GF-D8 (cell line): ENCODE measurements around the gene PDXK.
"Not testable (repeated sequence)": the region's sequence is repeated elsewhere in the genome, so short reads cannot be mapped to it uniquely, and the experiment has no call there.

Experiments
- DNase-seq: peaks from one replicate; lab custom pipeline; 2025; lab: John Stamatoyannopoulos, UW

Gene PDXK

DNA sequence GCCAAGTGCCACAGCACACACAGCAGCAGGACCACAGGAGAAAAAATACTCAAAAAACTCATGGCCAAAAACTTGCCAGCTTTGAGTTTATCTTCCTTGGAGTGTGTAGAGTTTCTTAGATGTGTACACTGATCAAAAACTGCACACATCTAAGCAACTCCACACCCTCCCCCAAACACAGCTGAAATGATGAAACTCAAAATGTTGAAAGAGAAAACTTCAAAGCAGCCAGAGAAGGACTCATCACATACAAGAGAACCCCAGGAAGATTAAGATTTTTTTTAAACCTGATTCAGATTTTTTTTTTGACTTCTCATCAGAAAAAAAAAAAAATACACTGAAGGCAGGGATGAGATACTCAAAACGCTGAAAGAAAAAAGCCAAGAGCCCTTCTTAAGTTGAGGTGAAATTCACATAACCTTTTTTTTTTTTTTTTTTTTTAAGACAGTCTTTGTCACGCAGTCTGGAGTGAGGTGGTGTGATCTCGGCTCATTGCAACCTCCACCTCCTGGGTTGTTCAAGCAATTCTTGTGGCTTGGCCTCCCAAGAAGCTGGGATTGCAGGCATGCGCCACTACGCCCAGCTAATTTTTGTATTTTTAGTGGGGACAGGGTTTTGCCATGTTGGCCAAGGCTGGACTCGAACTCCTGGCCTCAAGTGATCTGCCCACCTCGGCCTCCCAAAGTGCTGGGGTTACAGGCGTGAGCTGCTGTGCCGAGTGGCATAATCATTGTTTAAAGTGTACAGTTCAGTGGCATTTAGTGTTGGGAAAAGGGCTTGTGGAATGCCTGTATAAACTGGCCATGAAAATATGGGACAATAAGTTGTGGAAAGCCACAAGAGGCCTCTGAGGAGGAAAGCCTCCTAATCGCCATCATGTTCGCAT lies 20.9 kb upstream of the PDXK start:
- DNase-seq: no peak

DNA sequence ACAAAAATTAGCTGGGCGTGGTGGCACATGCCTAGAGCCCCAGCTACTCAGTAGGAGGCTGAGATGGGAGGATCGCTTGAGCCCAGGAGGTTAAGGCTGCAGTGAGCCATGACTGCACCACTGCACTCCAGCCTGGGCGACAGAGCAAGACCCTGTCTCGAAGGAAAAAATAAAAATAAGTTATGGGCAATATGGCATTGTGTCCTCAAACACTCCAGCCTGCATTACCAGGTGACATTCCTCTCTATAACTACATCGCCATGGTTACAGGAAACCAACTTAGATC lies 19.5 kb upstream of the PDXK start:
- not testable (repeated sequence) for DNase-seq

DNA sequence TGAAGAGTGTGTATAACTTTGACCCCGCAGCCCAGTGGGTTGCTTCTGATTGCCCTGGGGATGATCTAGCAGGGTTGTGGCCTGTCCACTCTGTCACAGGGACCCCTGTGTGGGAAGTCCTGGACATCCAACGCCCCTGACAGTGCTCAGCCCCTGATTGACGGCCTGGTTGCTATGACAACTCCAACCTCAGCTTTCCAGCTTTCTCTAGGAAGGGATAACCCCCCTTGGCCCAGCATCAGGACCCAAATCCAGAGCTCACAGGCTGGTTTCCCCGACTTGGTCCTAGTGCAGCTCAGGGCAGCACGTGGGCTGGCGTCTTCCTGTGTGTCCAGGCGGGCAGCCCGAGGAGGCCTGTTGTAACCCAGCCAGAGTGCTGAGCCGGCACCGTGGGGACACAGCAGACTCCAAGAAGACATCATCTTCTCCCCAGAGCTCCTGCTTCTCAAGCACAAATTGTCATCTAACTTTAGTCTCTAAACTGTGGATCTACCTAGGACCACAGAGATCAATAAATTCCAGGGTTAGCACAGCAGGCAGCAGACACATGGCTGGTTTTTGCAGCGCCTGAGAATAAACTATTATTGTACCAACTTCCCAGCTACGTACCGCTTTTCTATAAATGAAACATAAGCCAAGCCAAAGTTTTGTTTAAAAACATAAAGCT lies 18.9 kb upstream of the PDXK start:
- DNase-seq: no peak

DNA sequence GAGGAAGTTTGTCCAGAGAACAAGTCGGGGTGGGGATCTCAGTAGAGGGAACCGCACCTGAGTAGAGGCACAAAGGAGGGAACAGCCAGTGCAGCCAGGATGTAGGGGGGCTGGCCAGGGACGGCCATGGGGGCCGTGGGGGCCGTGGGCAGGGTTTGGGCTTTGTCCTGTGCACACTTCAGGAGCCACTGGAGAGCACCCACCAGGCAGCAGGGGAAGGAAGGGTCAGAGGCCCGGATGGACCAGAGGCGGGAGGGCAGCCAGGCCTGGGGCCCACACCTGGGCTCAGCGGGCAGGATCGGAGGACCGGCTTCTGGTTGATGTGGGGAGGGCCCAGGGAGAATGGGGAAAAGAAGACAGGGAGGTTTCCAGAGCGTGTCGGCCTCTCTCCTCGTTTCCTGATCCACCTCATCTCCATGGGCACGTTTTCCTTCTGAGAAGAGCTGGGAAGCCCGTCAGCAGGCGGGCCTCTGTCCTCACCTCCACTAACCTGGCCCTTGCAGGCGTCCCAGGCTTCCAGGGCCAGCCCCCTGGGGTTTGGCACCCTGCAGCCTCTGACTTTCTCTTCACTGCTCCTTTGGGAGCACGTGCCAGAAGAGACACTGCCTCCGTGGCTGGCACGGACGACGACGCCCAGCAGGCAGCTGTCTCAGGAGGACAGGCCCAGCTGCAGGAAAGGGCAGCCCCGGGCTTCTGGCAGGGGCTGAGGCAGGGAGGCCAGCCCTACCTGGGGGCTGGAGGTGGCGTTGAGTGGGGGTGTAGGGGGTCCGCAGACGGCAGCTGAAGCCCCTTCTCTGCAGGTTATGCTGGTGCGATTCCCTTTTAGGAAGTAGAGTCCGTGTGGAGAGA lies 16.8 kb upstream of the PDXK start:
- DNase-seq: no peak

DNA sequence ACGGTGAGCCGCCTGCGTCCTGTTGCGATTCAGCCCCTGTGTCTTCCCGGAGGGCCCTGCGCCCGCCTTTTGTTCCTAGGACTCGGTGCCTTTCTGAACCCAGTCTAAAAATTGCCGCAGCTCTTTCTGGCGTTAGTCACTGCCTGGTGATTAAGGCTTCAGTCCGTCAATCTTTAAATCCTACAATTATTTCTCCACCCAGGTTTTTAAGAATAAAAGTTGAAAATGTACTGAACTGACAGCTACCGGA lies 16.2 kb upstream of the PDXK start:
- no peak for DNase-seq

DNA sequence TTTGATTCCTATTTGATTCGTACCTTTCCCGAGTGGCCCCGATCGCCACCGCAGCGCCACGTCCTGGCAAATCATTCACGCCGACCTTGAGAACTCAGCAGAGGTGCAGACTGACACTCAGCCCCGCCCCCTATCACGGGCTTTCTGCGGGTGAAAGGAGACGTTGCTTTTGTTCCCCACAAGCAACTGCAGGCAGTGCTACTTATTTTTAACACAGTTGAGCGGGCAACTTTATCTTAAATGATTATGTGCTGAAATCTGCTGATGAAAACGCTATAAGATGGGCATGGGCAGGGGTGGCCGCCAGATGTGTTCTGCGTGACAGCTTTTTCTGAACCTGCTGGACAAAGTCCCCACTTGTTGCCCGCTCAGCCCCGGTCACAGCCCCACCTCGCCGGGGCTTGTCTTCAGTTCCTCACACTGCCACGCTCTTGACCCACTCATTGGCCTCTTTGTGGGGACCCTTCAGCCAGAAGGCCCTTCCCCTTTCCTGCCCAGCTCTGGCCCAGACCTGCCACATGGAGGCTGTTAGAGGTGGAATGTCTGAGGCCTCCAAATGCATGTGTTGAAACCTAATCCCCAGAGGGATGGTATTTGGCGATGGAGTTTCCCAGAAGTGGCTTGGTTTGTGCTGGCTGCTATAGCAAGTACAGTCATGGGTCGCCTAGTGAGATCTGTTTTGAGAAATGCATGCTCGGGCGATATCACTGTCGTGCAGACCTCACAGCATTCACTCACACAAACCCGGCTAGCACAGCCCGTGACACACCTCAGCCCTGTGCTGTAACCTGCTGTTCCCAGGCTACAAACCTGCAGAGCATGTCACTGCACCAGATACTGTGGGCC lies 15.7 kb upstream of the PDXK start:
- DNase-seq: no peak

DNA sequence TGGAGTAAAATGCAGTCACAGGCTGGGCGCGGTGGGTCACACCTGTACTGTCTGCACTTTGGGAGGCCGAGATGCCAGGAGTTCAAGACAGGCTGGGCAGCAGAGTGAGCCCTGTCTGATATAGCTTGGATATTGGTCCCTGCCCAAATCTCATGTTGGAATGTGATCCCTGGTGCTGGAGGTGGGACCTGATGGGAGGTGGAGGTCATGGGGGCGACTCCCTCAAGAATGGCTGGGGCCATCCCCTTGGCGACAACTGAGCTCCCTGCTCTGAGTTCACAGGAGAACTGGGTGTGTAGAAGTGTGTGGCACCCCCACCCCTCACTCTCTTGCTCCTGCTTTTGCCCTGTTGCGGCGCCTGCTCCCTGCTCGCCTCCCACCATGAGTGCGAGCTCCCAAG lies 11.5 kb upstream of the PDXK start:
- no peak for DNase-seq

DNA sequence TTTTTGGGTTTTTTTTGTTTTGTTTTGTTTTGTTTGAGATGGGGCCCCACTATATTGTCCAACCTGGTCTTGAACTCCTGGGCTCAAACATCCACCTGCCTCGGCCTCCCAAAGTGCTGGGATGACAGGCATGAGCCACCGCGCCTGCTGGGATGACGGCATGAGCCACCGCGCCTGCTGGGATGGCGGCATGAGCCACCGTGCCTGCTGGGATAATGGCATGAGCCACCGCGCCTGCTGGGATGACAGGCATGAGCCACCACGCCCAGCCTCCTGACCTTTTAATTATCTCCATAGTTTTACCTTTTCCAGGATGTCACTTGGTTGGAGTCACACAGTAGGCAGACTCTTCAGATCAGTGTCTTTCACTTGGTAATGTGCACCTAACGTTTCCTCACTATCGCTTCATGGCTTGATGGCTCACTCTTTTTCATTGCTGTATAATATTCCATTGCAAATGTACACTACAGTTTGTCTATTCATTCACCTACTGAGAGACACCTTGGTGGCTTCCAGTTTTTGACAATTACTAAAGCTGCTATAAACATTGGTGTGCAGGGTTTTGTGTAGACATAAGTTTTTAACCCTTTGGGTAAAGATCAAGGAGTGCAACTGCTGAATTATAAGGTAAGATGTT lies 10.1 kb upstream of the PDXK start:
- no peak for DNase-seq

DNA sequence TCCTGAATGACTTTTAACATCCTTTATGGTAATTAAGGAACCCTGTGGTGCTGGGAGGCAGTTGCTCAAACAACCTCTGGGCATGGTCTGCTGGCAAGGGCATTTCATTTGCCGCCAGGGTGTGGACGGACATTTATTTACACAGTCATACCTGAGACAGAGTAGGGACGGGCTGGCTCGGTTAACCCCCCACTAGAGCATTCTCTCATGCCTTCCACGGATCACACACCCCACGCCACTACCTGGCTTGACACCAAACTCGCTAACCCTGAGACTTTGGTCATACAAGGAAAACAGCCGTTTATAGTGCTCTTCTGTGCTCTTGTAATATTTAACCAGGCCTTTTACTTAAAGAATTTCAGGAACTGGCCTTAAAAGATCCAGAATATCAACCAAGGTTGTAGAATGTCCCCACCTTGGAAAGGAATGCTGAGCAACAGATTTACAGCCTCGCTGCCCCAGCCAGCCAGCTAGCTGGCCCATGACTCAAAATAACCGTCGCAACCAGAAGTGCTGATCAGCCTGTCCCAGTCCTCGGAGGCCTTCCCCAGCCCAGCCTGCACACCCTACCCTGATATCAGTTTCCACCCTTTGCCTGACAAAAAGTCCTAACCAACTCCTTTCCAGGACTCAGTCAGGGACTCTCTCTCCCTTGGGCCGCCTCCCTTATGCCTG lies 6.5 kb upstream of the PDXK start:
- DNase-seq: no peak

DNA sequence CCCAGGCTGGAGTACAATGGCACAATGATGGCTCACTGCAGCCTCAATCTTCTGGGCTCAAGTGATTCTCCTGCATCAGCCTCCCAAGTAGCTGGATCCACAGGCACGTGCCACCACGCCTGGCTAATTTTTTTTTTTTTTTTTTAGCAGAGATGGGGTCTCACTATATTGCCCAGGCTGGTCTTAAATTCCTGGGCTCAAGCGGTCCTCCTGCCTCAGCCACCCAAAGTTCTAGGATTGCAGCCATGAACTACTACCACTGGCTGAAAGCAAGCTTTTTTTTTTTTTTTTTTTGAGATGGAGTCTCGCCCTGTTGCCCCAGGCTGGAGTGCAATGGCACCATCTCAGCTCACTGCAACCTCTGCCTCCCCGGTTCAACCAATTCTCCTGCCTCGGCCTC lies 5.8 kb upstream of the PDXK start:
- not testable (repeated sequence) for DNase-seq

DNA sequence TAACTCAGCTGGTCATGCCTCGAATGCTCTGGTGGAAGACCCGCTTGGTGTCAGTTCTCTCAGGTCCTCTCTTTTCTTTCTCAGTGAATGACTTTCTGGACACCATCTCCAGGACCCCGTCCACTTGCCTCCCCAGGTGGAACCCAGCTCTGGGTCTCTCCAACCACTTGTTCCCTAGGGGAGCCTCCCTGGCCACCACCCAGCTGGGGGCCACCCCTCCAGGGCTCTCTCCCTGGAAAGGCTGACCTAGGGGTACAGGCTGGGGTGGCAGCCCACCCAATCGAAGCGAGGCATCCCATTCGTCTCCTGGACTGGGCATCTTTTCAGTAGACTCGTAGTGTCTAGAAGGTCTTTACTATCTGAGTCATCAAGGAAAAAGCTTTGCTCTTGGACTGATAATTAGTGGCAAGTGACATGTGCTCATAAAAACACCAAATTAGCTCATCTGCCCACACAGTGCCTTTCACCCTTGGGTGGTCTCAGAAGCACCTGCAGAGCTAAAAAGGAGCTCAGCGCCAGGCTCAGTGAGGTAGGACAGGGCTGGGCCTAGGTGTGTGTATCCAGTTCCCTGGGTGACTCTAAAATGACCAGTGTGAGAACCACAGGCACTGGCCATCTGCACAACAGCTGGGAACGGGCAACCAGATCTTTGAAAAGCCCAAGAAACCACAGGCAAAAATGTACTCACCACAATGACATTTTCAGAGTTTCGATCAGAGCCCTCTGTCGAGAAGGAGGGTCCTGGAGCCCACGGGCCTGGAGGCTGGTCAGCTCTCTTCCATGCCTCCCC lies 2.4 kb upstream of the PDXK start:
- DNase-seq: no peak

DNA sequence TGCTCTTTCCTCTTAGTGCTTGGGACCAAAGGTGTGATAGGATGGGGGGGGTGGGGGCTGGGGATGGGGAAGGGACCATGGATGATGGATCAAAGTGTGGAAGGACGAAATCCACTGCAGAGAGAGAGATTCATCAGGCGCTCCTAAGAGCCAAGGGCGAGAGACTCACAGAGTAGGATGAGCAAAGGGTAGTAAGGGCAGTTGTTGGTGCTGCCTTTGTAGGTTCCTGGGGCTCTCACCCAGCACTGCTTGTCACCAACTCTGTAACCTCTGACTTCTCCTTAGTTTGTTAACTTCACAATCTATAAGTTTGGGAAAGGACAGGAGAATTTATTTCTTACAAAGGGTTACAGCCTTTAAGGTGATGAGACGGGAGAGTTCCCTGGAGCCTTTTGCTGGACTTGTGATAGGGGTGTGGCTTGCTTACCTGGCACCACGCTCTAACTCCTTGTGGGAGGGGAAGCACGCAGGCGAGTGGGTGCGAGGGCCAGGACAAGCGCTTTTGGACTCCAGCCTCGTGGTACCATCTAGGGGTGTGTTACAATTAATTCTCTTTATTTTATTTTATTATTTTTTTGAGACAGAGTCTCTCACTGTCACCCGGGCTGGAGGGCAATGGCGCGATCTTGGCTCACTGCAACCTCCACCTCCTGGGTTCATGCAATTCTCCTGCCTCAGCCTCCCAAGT lies 1.6 kb upstream of the PDXK start:
- DNase-seq: no peak

DNA sequence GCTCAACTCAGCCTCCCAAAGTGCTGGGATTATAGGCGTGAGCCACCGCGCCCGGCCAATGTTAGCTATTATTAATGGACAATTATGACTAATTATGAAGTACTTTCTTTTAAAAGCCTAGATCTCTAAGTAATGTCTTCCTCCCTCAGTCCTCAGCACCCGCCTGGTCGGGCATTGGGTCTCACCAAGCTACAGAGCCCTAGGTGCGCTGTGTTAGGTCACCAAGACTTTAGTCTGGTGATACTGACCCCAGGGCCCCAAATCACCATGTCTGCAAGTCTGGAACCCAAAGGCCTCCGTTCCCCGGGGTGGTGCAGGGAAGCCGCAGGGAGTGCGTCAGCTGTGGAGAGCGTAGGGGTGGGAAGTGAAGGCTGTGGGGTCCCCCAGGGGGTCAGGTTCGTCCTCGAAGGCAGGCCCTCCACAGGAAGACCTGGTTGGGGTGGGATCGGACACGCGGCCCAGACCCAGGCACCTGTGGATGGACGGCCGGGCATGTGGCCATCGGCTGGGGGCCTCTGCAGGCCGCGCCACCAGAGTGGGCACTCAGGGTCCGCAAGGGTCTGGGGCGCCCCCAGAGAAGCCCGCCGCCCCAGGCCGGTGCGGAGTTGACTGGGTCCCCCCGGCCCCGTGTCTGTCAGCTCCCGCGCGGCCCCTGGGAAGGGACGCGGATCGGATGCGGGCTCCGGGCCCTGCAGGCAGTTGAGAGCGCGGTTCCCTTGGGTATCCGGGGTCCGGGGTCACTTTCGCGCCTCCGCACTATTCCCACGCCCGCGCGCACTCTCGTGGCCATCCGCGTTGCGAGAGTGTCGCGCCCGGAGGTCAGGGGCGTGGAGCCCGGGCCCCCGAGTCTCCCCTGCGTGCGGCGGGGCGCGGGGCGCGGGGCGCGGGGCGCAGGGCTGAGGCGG lies 710 bp upstream of the PDXK start:
- no peak for DNase-seq

DNA sequence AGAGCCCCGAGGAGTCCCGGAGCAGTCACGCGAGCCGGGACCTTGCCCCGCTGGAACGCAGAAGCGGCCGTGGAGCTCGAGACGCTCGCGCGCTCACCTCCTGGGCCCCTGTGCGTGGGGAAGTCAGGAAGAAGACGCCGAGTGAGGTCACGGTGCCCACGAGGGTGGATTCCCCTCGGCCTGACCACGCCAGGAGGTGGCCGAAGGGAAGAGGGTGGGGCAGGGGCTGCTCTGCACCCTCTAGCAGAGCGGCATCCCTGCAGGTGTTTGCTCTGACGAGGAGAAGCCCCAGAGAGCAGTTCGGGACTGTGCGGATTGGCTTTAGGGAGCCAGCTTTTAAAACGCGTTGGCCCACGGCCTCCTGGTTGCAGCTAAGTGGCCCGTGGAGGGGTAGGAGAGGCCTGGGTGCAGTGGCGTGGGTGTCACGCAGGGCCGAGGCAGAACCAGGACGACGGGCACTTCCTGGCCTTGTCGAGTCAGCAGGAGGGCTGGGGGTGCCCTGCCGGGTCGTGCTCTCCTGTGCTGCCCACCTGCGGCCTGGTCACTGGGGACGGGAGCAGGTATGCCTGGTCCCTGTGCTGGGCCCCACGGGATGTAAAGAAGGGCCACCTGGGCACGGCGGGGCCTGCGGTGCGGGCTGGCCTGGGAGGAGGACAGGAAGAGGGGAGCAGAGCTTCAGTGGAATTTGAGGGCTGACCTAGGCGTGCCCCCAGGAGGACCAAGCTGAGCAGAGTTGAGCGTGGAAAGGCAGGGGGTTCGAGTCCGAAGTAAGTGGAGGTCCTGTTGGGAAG lies 1.0 kb downstream of the PDXK start:
- no peak for DNase-seq

DNA sequence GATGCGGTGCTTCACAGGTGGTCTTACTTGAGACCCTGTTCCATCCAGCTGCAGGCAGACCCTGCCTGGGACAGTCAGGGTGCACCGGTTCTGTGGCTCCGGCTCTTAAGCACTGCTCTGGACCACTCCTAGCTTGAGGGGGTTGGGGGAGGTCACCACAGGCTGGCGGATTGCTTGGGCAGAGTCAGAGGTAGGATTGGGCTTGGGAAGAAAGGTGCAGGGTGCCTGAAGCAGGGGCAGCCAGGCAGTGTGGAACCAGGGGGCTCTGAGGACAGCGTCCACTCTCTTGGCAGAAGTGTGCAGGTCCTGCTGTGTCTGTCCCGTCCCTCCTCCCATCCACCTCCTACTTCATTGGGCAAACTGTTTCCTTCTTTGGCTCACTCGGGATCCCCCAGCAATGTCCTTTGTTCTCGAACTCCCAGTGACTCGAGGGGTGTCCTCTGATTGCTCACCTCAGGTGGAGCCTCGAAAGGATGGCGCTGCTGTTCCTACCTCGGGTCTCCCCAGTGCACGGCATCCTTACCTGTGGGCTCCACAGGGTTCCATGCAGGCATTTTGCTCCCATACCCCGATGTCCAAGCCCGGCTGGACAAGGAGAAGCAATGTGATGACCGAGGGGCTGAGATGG lies 1.7 kb downstream of the PDXK start:
- DNase-seq: no peak

DNA sequence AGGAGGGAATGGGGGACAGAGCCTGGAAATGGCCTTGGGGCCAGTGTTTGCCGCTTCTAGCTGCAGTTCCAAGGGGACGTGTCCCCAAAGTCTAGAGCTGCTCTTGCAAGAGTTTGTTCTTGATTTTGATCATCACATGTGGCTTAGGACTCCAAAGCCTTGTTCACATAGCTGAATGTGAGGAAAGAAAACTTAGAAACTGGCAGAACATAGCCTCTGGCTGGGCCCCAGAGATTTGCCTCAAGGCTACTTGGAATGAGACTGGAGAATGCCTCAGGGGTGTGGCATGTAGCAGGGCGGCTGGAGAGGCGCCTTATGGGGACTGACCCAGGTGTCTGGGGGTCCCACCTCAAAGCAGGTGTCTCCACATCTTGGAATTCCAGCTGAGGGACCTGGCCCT lies 2.3 kb downstream of the PDXK start:
- no peak for DNase-seq

DNA sequence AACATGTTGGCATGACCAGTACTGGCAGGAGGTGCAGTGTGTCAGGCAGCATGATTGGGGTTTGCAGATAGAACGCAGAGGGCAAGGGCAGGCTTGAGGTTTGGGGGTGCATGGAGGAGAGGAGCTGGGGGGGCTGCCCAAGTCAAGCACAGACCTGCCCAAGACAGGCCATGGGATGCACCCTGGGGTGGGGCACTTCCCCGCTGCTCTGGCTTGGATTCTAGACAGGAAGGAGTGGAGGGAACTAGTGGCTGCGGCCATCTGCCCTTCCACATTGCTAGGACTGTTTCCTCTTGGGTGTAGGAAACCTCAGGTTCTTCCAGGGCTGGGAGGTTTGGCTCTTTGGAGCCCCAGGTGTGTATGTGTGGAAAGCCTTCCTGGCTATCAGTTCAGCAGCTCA lies 3.0 kb downstream of the PDXK start:
- no peak for DNase-seq
